ENCODE results near the gene ZNF563.

DNA sequence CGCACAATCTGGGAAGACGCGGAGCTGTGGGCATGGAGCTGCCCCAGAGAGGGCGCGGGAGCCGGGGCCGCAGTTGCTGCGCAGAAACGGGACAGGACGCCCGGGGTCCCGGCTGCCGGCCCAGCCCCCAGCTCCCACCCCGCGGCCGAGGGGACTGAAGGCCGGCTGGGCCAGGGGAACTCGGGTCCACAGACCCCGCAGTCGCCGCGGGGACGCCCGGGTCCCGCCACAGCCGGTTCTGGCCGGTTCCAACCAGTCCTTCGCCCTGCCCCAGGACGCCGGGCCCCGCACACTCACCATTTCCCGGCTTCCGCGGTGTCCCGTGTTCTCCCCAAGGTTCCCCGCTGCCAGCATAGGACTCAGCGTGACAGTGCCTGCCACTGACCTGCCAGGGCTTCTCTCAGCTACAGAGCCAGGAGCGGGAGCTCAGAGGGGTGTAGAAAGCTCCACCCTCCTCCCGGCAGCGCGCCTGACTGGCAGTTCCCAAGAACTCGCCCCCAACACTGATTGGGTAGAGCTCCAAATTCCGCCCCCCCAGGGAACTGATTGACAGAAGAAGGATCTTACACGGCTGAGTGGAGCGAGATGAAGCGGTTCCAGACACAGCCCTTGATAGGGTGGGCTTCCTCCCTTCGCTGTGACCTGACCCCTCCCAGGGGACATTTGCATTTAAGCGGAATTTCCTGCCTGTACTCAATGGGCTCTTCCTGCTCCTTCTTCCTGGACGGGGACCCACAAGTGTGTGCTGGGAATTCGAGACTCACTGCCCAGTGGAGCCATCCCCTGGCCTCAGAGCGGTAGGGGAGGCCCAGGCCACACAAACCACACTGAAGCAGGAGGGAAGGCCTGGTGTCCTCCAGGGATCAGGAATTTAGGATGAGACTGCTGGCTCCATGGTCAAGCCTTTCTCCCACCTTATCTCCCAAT, 32.1 kb upstream of the ZNF563 start, which contains the start of gene ZNF442:
- no peak for TF ChIP-seq EZH2 (IDR thresholded peaks at IDR 0.05; ENCODE audit: low read length, unreplicated experiment)
- TF ChIP-seq, protein P1, sequence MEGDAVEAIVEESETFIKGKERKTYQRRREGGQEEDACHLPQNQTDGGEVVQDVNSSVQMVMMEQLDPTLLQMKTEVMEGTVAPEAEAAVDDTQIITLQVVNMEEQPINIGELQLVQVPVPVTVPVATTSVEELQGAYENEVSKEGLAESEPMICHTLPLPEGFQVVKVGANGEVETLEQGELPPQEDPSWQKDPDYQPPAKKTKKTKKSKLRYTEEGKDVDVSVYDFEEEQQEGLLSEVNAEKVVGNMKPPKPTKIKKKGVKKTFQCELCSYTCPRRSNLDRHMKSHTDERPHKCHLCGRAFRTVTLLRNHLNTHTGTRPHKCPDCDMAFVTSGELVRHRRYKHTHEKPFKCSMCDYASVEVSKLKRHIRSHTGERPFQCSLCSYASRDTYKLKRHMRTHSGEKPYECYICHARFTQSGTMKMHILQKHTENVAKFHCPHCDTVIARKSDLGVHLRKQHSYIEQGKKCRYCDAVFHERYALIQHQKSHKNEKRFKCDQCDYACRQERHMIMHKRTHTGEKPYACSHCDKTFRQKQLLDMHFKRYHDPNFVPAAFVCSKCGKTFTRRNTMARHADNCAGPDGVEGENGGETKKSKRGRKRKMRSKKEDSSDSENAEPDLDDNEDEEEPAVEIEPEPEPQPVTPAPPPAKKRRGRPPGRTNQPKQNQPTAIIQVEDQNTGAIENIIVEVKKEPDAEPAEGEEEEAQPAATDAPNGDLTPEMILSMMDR (conservative IDR thresholded peaks at IDR 0.05; ENCODE audit: low read depth, low read length): peak; percentile 64
- no peak for TF ChIP-seq EZH2phosphoT487 (IDR thresholded peaks at IDR 0.05; ENCODE audit: borderline replicate concordance, low read length)

All from PC-3 (cell line).